GM19452 (cell line): ENCODE measurements around the gene IGF1.

Source experiments
- ATAC-seq: cut with Tn5 transposase; IDR thresholded peaks from one replicate; pipeline ENCODE4 v1.9.1; 2021; ENCODE audit not compliant: unreplicated experiment

IGF1 gene

DNA sequence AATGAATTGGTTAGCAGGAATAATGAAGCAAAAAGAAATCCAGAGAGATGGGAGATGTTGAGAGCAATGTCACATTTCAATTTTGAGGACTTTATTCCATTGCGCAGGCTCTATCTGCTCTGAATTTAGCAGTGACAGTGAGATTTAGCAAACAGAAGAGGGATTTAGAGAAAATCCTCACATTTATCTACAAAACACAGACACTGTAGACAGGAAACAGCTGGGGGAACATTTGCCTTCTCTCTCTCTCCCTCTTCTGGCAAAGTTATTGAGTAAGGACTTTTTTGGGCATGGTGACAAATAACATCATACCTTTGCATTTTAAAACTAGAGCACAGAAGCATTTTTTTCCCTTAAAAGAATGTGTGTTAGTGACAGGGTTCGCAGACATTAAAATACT, at the start of gene IGF1:
Gene IGF1, minus strand, starts transcription at position 158 of the 400 bp plus-strand sequence. CDS start 182 bp downstream, outside the sequence.
- no peak for ATAC-seq

DNA sequence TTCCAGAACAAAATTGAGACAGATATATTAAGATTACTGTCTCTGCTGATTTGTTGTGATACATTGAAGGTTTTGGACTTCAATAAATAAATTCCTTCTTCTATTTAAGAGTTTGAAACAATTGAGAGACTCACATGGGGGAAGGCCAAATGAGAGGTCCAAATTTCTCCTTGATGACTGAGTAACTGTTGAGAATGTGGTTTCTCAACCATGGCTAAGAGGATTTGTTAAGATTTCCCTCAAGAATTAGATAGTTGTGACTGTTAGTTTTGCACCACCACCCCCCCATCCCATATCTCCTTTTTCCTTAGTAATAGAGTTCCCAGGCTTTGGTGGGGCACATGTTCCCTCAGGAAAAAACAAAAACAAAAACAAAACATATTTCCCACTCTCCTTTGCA, 47.7 kb upstream of the IGF1 start:
- no peak for ATAC-seq

DNA sequence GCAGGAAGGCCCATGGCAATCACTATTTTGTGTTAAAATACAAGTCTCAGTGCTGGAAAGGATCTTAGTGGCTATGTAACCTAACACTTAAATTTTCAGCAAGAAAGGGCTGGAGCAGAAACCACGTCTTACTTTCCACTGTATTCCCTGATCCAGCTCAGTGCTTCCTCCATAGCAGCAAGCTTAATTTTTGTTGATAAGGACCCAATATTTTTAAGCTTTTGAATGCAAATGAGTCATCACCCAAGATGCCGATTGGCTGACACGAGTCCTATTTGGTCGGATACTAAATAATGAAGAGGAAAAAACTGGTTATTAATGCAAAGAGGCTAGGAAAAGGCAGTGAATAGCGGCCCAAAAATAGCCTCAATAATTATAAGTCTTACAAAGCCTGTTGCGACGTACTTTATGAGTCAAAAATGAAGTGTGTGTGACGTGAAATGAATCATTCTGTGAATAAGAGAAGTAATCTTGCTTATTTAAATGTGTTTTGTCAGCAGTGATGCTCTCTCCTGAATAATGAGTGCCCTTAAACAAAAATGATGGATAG, 46.9 kb upstream of the IGF1 start:
- ATAC-seq = no peak

DNA sequence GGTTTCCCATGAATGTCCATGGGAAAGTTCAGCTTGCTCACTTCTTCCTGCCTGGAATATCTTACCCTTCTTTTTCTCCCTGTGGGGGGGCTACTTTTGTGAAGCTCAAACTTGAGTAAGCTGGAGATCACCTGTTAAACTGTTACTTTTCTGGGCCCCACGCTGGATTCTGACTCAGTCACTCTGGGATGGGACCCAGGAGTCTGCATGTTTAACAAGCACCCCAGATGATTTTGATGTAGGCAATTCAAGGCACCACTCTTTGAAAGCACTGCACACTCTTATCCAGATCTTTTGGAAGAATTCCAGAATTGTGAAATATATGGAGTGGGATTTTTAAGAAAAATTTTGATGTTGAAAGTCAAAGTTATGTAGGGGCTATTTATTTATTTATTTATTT, 46.3 kb upstream of the IGF1 start:
- ATAC-seq = no peak

DNA sequence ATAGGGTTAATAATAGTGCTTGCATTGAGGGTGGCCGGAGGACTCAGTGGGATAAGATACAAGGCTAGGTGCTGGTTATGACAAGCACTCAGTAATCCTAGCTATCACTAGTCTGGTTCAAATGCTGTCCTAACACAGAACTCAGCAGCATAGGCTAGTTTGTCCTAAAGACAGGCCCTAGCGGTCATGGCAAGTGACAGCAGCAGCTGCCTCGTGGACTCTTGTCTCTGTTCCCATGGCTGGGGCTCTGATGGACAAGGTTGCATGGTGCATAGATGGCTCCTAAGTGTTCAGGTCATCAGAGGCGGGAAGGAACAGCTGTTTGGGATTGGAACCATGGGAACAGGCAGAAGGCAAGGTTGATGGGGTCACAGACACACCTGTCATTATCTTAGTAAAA, 42.4 kb upstream of the IGF1 start:
- ATAC-seq = no peak

DNA sequence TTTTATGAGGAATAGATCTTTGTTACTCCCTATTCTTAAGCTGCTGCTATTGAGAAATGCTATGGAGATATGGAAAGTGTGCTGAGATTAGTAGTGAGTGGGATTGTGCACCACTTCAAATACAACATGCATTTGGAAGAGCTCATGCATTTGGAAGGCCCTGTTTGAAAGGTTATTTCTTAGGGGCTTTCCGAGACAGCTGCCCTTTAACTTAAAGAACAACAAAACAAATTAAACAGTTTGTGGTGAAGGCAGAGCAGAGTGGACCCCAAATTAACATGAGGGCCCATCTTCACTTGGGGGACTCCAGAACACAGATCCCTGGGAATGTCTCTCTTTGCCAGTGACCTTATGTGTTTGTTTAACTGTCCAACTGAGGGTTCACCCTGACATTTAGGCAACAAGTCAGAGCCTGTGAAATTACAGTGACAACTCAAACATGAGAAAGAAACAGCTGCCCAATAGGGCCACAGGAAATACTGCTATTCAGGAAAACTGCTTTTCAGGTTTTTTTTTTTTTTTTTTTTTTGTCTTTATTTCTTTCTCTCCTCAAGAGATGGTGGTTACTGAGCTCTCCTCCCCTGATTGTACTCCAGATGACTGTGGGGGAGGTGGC, 41.4 kb upstream of the IGF1 start:
- no peak for ATAC-seq

DNA sequence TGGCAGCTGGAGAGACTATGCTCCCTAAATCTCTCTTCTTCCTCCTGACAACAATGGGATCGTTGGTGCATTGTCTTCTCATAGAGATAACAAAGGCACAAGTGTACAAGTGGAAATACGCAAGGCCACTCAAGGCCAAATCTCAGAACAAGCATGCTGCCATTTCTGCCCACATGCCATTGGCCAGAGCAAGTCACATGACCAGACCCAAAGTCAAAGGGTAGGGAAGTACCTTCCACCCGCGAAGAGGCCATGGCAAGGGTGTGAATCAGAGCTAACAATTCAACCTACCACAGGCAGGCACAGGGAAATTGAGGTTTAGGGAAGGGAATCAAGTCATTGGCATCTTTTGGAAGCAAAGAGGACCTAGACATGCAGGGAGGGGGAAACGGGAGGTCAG, 38.5 kb upstream of the IGF1 start:
- no peak for ATAC-seq

DNA sequence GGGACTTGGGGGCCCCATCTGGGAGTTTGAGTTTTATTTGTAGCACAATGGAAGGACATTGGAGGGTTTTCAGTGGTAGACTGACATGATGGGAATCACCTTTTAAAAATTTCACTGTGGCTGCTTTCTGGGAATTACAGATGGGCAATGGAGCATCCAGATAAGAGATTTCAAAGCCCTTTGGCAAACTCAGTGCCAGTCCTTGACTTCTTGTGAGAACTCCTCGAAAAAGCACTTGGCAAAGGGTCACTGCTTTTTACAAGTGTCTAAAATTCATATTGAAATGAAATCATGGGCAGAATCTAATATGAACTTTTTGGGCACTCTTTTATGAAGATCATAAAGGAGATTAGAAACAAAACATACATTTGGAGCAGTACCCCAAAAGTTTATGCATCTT, 34.3 kb upstream of the IGF1 start:
- ATAC-seq = no peak

DNA sequence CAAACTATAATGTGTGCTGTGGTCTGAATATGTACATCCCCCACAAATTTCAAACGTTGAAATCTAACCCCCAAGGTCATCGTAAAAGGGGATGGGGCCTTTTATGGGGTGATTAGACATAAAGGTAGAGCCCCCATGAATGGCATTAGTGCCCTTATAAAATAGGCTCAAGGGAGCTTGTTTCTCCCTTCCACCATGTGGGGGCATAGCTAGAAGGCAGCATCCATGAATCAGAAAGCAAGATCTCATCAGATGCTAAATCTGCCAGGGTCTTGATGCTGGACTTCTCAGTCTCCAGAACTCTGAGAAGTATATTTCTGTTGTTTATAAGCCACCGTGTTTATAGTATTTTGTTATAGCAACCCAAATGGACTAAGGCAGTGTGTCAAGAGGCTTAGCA, 33.4 kb upstream of the IGF1 start:
- no peak for ATAC-seq

DNA sequence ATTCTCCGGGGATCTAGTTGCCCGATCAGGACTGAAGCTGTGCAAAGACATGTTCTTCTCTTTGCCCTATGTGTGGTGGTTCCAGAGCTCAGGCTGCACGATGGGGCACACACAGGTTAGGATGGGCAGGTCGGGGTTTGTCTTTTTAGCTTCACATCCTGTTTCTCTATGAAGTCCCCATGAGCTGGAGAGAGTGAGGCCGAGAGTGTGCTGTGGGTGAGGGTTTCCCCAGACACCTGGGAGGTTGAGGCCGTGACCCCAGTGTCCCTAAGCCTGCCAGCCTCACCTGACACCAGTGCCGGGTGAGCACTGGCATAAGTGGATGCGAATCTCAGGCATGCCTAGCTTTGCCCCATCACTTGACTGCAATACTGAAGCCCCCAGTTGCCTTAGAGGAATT, 32.9 kb upstream of the IGF1 start:
- peak; percentile 77 for ATAC-seq

DNA sequence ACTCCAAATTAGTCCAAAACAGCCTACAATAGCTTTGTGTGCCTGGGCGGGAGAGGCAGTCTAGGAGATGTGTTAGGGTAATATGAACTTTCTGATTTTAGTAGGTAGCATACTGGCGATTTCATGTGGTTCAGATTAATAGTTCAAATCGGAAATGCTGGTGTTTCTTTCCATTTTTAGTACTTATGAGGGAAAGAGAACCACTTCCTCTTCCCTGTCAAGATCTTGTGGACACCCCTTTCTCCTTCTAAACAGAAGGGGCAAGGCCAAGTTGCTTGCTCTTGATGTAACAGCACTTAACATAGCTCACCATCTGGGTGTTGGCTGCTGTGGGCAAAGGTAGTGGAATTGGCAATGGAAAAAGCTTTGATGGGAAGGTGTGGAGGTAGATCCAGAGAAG, 32.2 kb upstream of the IGF1 start:
- ATAC-seq = peak; percentile 11

DNA sequence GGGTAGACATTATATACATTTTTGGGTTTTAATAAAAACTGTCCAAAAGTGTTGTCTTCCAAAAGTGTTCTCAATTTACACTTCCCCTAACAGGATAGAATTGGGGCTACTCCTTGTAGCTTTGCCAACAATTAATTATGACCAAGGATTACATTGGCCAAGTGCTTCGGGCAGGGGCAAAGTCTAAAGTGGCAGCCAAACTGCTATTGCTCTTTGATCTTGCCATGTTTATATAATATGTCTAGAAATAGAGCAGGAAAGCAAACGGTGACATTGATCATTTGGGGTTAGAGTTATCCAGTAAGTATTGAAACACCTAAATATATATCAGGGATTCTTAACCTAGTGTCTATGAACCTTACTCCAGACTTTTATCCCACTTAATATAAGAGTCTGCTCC, 31.2 kb upstream of the IGF1 start:
- no peak for ATAC-seq

DNA sequence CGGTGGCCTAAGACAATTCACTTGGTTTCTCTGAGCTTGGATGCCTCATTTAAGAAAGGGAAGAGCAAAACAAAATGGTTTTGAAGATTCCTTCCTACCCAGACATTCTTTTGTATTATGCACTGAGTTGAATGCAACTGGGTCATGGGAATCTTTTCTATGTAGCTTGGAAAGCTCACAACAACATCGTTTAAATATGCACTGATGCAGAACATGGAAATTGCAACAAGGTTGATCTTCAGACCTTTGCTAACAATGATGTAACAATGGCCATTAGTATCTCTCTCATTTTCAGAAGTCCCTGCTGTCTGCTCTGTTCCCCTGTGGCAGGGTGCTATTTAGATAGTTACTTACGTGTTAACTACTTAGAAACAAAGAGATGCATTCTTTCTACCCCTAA, 30.1 kb upstream of the IGF1 start:
- ATAC-seq = no peak

DNA sequence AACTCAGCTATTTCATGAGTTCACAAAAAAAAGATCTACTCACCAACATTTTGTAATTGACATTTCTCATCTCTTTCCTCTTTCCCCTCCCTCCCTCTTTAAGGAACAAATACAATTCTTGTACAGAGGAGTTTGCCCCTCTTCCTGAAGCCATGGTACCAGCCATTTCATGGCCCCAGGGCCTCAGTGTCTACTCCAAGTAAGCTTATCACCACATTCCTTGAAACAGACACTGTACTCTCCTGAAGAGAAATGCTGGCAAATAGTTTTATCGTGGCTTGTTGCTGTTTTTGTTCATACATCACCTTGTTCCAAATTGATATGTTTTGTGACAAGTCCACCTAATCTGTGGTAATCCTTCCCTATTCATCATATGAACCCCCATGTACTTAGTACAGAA, 29.7 kb upstream of the IGF1 start:
- ATAC-seq = no peak

DNA sequence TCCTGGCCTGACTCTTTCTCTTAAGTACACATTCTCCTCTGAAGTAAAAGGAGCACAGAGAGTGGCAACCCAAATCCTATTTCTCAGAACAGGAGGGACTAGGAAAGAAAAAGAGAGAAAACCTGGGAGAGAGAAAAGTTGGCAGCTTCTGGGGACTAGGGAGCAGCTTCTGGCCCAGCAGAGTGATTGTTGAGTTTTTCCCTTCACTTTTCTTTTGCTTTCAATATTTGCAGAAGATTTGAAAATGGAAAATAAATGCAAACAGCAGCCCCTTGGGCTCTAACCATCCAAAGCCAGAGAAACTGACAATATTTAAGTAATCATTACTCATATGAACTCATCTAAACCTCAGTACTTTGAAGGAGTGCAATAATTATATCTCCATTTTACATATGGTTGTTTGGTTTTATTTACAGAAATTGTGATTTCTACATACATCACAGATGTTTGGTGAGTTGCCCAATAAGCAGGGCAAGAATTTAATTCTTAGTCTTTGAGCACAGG, 28.8 kb upstream of the IGF1 start:
- no peak for ATAC-seq

DNA sequence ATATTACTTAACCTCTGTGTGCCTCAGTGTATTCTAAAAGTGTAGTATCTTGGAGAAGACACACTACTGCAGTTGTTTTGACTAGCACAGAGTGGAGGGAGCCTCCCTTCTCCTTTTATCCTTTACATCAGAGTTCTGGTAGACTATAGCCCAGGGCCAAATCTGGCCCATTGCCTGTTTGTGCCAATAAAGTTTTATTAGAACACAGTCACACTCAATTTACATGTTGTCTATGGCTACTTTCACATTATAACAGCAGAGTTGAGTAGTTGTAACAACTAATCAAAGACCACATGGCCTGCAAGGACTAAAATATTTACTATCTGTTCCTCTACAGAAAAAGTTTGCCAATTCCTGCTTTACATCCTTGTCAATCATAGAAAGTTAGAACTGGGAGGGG, 27.7 kb upstream of the IGF1 start:
- no peak for ATAC-seq

DNA sequence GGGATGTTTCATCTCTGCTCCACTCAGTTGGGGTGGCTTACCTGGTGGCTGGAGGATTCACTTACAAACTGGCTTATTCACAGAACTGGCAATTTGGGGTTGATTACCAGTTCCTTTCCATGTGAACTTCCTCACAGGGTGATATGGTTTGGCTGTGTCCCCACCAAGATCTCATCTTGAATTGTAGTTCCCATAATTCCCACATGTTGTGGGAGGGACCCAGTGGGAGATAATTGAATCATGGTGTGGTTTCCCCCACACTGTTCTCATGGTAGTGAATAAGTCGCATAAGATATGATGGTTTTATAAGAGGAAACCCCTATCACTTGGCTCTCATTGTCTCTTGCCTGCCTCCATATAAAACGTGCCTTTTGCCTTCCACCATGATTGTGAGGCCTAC, 26.9 kb upstream of the IGF1 start:
- no peak for ATAC-seq

DNA sequence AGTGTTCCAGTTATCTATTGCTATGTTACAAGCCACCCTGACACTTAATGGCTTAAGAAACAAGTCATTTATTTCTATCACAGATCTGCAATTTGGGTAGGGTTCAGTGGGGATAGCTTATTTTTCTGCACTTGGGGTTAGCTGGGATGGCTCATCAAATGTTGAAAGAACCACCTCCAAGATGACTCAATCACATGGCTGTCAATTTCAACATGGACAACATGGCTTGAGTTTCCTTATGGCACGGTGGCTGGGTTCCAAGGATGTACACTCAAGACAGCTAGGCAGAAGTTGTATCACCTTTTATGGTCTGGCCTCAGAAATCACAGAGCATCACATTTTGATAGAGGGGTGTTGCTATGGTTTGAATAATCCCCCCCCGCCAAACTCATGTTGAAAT, 24.5 kb upstream of the IGF1 start:
- ATAC-seq = no peak

DNA sequence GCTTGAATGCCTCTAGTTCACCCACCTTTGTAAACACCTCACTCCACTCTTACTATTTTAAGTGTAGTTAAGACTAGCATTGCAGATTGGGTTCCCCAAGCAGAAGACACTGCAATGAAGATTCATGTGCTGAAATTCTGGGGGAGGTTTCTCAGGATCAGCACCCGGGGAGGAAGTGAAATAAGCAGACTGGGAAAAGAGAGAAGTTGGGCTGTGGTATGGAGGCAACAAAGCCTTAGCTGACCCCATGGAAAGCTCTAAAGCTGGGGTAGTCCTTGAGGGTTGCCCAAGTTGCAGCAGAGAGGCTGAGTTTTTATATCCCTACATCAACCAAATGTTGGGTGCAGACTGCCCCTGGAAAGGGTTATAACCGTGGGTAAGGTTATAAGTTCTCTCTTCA, 23.9 kb upstream of the IGF1 start:
- no peak for ATAC-seq

DNA sequence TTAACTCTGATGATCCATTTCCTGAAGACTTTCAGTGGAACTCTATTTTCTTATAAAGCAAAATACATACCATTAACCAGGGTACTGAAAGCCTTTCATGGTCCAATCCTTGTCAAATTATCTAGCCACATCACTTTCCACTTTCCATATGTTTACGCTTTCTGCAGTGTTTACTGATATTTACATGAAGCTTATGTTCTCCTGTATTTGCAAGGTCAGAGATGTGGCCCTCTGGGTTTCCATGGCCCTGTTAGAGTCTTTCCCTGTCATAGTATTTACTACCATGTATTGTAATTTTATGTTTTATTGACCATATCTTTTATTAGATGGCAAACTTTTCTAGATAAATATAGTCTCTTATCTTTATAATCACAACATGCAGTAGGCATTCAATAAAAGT, 23.5 kb upstream of the IGF1 start:
- ATAC-seq = no peak

DNA sequence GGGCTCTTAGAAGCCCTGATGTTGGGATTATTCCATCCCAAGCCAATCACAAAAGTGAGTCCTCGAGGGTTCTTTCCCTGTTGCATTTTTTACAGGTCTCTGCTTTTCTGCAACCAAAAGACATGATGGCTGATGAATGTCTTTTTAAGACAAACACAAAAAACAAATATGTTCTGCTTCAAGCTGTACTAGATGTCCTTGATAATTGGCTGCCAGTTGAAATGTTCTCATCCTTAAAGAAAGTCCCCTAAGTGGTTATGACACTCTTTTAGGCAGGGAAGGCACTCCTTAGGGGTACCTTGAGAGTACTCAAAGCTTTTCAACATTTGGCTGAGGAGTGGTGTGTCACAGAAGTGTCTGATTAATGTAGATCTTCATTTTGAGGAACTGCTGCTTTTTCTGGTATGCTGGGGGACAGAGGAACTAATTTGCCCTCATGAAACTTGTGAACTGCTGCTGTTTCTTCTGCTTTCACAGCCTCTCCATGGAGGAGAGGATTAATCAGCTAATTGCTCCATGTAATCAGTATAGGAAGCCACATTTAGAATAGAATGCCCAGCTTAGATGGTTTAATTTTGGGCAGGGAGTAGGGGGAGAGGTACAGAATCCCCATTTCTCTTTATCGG, 22.8 kb upstream of the IGF1 start:
- ATAC-seq = no peak

DNA sequence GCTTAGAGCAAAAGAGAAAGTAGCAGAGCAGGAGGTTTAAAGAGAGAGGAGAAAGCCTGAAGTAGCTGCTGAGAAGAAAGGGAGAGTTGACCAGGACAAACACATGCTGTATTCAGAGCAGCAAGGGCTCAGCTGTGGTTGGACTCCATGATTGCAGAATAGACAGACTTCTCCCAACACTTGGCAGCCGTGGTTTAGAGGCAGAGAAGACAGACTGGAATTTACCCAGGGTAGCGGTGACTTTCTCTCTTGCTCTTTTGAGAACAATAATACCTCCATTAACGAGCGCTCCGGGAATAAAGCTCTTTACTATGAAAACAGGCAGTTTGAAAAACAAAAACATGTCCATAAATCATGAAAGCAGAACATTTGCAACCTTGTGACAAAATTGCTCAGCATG, 21.4 kb upstream of the IGF1 start:
- no peak for ATAC-seq

DNA sequence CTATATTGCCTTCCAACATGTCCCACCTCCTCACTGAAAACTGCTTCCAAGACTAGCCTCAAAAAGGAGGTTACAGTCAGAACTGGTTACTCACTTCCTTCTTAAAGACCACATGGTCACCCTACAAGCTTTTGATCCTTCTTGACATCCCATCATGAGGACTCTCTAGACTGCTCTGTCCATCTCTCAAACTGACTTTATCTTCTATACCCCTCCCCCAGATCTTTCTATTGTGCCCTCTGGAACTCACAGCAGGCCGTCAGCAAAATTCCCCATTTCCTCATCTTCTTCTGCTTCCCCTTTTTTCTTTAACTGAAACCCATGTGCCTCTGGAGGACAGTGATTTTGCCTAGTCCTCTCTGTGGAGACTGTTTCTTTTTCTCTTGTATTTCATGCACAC, 18.1 kb upstream of the IGF1 start:
- no peak for ATAC-seq
